Globus pallidus (tissue), 1 donor: ENCODE results near the gene OPN4.

Experiments used
- DNase-seq: peaks from one replicate; pipeline ENCODE4 v3.0.0-alpha.2; 2015; ENCODE audit warnings: low spot score

OPN4 gene

DNA sequence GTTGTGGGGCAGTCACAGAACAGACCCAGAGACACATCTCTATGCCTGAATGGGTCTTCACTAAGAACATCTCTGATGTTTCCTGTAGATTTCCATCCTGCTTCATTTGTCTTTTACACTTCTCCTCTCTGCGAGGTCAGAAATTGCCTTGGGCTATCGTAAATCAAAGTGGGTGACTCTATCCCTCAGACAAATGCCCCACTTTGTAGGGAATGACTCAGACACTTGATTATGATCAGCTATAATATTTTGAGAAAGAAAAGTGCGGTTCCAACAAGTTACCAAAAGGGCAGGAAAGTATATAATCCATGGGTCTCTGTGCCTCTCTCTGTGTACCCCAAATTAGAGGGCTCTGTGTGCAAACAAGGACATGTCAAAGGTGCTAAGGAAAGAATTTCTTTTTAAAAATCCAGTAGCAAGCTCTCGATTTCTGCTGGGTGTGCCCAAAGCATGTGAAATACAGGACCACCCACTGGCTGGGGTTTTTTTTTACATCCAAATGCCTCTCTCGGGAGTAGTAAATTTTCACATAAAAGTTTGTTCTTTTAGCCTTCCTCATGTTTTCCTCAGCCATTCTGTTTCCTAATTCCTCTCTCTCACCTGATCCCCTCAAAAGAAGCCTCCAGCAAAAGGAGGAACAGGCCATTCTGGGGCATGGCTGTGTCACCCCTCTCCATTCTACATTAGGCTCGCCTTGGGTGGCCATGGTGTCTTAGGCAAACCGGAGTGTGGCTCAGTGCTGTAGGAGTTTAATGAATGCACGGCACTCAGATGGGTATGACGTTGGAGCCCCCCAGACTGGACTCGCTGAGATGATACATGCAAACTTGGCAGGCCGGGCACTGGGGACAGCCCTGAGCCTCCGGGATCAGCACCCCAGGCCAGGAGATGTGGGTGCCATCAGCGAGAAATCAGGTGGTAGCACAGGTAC lies 6.3 kb upstream of the OPN4 start:
- no peak for DNase-seq

- no peak for DNase-seq
Observed at GRCh38 chr10:86648704-86649427, 5.5 kb upstream of the OPN4 start.

- no peak for DNase-seq
Observed at GRCh38 chr10:86649471-86650150, 4.7 kb upstream of the OPN4 start.

- no peak for DNase-seq
Observed at GRCh38 chr10:86650151-86650550, 4.2 kb upstream of the OPN4 start.

- DNase-seq: no peak
Observed at GRCh38 chr10:86651021-86651471, 3.3 kb upstream of the OPN4 start.

DNA sequence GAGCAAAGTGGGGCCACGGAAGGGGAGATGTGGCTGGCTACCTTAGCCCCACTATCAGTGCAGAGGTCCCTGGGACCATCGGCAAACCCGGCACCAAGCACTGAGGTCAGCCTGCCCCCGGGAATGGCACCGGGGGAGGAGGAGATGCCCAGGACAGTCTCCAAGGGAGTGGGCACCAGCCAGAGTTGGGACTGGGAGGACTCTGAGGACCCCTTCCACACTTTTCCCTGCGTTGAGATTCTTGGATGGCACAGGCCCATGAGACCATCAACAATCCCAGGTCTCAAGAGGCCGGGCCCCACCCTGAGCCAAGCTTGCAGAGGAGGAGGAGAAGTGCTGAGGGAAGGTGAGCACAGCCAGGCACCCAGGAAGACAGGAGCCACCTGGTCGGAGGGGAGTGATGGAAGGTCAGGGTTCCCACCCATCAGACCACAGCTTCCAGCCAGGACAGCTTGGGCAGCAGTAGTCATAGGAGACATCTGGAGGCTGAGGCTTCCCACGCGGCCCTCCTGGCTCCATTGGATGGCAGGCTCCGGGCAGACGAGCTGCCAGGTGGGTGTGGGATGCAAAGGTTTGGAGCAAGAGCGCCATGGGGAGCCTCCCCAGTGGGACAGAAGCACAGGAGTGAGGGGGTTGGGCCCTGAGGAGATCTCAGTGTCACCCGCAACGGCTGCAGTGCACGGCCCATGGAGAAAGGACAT lies 2.6 kb upstream of the OPN4 start:
- DNase-seq: no peak

DNA sequence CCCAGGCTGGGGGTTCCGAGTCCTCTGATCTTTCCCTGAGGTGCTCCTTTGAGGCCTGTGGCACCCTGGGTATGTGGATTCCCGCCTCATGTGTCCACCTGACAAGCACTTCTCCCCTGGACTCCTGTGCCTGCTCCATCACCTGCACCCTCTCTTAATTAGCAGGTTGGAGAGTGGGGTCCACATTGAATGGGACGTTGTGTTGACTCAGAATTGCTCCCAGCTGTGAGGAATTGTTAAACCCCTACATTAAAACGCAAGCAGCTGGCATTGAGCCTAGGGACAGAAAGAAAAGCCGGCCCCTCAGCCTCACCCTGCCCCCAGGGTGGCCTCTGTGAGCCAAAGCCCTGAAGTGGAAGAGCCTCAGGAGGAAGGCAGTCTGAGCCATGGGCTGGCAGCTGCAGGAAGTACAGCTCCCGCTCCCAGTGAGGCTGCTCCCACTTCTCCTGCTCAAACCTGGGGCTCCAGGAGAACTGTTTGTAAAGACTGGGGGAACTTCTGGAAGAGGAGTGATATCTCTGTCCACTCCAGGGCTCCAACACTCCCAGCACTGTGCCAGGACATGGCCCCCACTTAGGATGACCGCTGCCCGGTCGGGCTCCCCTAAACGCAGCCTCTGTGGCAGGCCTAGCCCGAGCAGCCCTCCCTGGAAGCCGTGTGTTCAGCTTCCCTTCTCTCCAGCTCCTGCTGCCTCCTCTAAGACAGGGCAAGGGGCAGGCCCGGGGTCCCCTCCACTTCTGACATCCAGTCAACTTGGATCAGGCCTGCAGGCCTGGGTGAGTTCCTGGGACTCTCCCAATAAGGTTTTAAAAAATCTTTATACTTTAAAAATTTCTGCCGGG lies 1.8 kb upstream of the OPN4 start:
- no peak for DNase-seq

DNA sequence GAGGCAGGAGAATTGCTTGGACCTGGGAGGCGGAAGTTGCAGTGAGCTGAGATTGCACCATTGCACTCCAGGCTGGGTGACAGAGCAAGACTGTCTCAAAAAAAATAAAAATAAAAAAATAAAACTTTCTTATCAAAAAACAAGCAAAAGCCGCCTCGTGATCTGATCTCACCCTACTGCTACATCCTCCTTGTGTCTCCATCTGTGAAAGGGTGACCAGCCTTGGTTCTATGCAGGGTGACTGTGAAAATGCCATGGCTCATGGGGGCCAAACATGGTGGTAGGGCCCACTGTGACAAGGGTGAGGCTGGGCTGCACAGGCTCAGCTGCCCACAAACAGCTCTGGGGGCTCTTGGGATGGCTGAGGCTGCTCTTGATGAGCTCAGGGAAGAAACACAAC lies 968 bp upstream of the OPN4 start:
- no peak for DNase-seq

GRCh38 chr10:86653987-86654386 lies 360 bp upstream of the OPN4 start:
- DNase-seq: no peak

DNA sequence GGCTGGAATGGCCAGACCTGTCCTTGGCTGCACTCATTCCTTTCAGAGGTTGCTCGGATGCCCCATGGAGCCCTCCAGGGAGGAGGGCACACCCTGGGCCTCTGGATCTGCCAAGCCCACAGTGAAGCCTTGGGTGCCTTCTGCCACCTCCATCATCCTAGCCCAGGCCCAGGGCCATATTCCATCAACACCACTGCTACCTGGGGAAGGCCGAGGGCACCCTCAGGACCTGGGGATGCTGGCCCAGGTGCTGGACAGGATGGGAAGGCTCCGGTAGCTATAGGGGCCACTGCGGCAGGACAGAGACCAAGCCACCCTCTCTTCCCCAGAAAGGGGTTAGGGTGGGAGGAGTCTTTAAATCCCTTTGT lies 810 bp downstream of the OPN4 start:
- DNase-seq: no peak

- DNase-seq: no peak
Observed at GRCh38 chr10:86655596-86655995, 1.2 kb downstream of the OPN4 start.

GRCh38 chr10:86657011-86657395 lies 2.7 kb downstream of the OPN4 start:
- no peak for DNase-seq

DNA sequence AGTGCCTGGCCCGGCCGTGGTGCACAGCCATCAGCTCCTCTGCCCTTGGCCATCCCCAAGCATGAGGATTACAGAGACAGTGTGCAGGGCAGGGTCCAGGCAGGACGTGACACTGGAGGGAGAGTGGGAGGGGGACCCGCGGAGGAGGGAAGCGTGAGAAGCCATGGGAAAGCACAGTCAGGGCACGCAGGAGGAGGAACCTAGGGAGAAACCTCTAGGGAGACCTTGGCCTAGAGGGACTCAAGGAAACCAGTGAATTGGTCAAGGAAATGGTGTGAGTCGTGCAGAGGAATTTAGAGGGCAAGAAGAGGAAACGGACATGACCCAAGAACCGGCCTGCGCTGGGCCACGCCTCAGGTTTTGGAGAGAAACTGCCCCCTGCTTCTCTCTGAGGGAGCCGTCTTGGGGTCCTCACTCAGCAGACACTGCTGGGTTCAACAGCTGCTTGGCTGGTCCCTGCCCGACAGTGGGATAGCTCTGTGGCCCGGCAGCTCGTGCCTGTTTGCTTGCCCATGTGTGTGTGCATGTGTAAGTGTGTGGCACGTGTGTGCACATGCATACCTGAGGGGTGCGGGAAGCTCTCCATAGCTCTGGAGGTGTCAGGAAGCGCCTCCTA lies 3.2 kb downstream of the OPN4 start:
- DNase-seq: no peak

GRCh38 chr10:86658261-86658741 lies 4.0 kb downstream of the OPN4 start:
- no peak for DNase-seq

- no peak for DNase-seq
Observed at GRCh38 chr10:86658751-86659150, 4.4 kb downstream of the OPN4 start.

- DNase-seq: no peak
Observed at GRCh38 chr10:86659161-86659691, 4.9 kb downstream of the OPN4 start.

GRCh38 chr10:86659721-86660453 lies 5.5 kb downstream of the OPN4 start:
- no peak for DNase-seq

DNA sequence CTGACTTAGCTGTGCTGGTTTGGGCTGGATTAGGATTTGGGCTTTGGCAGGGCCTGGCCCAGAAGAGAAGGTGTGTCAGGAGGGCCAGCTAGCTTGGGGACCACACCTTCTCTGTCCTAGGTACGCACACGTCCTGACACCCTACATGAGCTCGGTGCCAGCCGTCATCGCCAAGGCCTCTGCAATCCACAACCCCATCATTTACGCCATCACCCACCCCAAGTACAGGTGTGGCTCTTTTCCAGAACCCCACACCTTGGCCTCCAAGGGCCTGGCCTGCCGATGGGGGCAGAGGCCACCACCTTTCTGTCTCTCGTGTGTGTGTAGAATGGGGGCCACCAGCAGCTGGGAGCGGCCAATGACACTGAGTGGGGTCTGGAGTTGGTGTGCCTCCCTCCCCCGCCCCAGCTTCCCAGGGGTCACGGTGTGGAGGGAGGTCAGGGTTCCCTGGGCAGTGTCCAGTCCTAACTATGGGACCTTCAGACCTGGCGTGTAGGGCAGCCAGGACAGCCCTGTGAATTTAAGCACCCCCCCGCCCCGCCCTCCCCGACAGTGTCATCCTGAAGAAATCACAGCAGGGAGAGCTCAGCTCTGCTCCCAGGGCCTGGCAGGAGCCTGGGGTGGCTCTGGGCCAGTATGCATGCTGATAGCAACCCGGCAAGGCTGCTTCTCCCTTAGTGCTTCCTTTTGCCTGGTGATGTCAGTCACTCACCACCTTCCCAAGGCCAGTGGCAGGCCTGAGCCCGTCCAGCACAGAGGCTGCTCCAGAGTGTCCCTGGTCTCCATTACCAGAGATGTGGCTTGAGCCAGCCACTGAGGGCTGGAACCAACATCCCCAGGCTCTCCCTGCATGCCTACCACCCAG lies 7.0 kb downstream of the OPN4 start:
- DNase-seq: no peak
